ENCODE measurements around the gene NDUFB4.
"Not testable (repeated sequence)": the region's sequence is repeated elsewhere in the genome, so short reads cannot be mapped to it uniquely, and the experiment has no call there.

NDUFB4 gene

GRCh38 chr3:120637851-120638559, 41.9 kb downstream of the NDUFB4 start:
- DNase-seq (ENCODE audit: low spot score), result no peak

GRCh38 chr3:120638820-120639219, 42.7 kb downstream of the NDUFB4 start:
- DNase-seq (ENCODE audit: low spot score), result not testable (repeated sequence)

GRCh38 chr3:120640231-120640630, 44.1 kb downstream of the NDUFB4 start:
- no peak for DNase-seq (ENCODE audit: low spot score)

GRCh38 chr3:120641696-120642246, 45.6 kb downstream of the NDUFB4 start:
- no peak for DNase-seq (ENCODE audit: low spot score)

GRCh38 chr3:120642368-120642948, 46.3 kb downstream of the NDUFB4 start:
- peak; percentile 11 for DNase-seq (ENCODE audit: low spot score)

GRCh38 chr3:120645083-120645845, 49.1 kb downstream of the NDUFB4 start:
- DNase-seq (ENCODE audit: low spot score), result no peak

- DNase-seq (ENCODE audit: low spot score), result no peak
Observed at GRCh38 chr3:120646771-120647432, 50.8 kb downstream of the NDUFB4 start.

- DNase-seq (ENCODE audit: low spot score), result no peak
Observed at GRCh38 chr3:120648290-120648689, 52.2 kb downstream of the NDUFB4 start.

- DNase-seq (ENCODE audit: low spot score), result no peak
Observed at GRCh38 chr3:120649830-120650233, 53.7 kb downstream of the NDUFB4 start.

- no peak for DNase-seq (ENCODE audit: low spot score)
Observed at GRCh38 chr3:120650311-120650710, 54.2 kb downstream of the NDUFB4 start.

All from NAMALWA (cell line).